WTC11 (cell line): ENCODE data around the gene KIRREL3. TPM values are rescaled to one million over a fixed set of nuclear protein-coding genes. Genes with fewer than 3 reads are reported as not detected.

Experiments used
- ATAC-seq: fragments of 200-7000 bp; cut with Tn5 transposase; 2 replicates; pipeline ENCODE4 v1.10.0; 2021; ENCODE audit warnings: mild to moderate bottlenecking, moderate library complexity
- CTCF ChIA-PET: fragments of 300-600 bp; sonication (Branson Sonifier 250); formaldehyde crosslinking; loops from one replicate; lab custom pipeline; 2021; ENCODE audit warnings: antibody characterized with exemption; lab: Charles Lee
- POLR2A ChIA-PET: fragments of 350-600 bp; sonication (Branson Sonifier 250); formaldehyde crosslinking; loops from one replicate; lab custom pipeline; 2021; ENCODE audit warnings: antibody characterized with exemption; lab: Charles Lee
- DNase-seq: peaks from one replicate; pipeline ENCODE4 v3.0.0; 2021; ENCODE audit warnings: low spot score
- H3K27ac Mint-ChIP-seq: 2 replicates; pipeline ENCODE4 v1.8.0; 2021; ENCODE audit warnings: mixed read lengths
- H3K27me3 Mint-ChIP-seq: 2 replicates; pipeline ENCODE4 v1.8.0; 2021; ENCODE audit warnings: low read depth, mild to moderate bottlenecking, moderate library complexity, mixed read lengths
- H3K36me3 Mint-ChIP-seq: 2 replicates; pipeline ENCODE4 v1.8.0; 2021; ENCODE audit warnings: mixed read lengths
- H3K4me1 Mint-ChIP-seq: 2 replicates; pipeline ENCODE4 v1.8.0; 2022; ENCODE audit warnings: mixed read lengths
- H3K4me3 Mint-ChIP-seq: 2 replicates; pipeline ENCODE4 v1.8.0; 2021; ENCODE audit warnings: mild to moderate bottlenecking, moderate library complexity, mixed read lengths
- H3K9me3 Mint-ChIP-seq: 2 replicates; pipeline ENCODE4 v1.8.0; 2021; ENCODE audit warnings: mixed read lengths
- ATF1 ChIP-seq: sonication (generic); formaldehyde crosslinking; IDR thresholded peaks from 2 replicates; pipeline ENCODE4 v1.8.1; 2023; ENCODE audit warnings: mild to moderate bottlenecking, moderate library complexity, missing genetic modification reagents
- ERG ChIP-seq: fragments of 250-450 bp; sonication (Bioruptor Pico); IDR thresholded peaks from 2 replicates; pipeline ENCODE4 v1.8.0; 2021; ENCODE audit warnings: mild to moderate bottlenecking
- GRHL2 ChIP-seq: fragments of 250-450 bp; sonication (Bioruptor Pico); IDR thresholded peaks from 2 replicates; pipeline ENCODE4 v1.8.0; 2022; ENCODE audit warnings: mild to moderate bottlenecking, moderate library complexity; ENCODE audit not compliant: insufficient replicate concordance, severe bottlenecking
- JUN ChIP-seq: sonication (generic); formaldehyde crosslinking; IDR thresholded peaks from 2 replicates; pipeline ENCODE4 v1.8.0; 2023; ENCODE audit warnings: mild to moderate bottlenecking, missing genetic modification reagents
- KAT7 ChIP-seq: sonication (generic); formaldehyde crosslinking; IDR thresholded peaks from 2 replicates; pipeline ENCODE4 v1.8.1; 2023; ENCODE audit warnings: missing genetic modification reagents, mild to moderate bottlenecking, borderline replicate concordance
- NR1H2 ChIP-seq: sonication (generic); formaldehyde crosslinking; IDR thresholded peaks from 2 replicates; pipeline ENCODE4 v1.9.0; 2021; ENCODE audit warnings: mild to moderate bottlenecking, moderate library complexity, missing genetic modification reagents
- ZNF138 ChIP-seq: sonication (generic); formaldehyde crosslinking; conservative IDR thresholded peaks from 2 replicates; pipeline ENCODE4 v1.8.1; 2022; ENCODE audit warnings: mild to moderate bottlenecking, moderate library complexity, missing genetic modification reagents
- ZNF396 ChIP-seq: fragments of 250-450 bp; sonication (Bioruptor Pico); IDR thresholded peaks from 2 replicates; pipeline ENCODE4 v1.8.0; 2021; ENCODE audit warnings: mild to moderate bottlenecking, moderate library complexity, borderline replicate concordance
- ZNF425 ChIP-seq: fragments of 250-450 bp; sonication (Bioruptor Pico); conservative IDR thresholded peaks from 2 replicates; pipeline ENCODE4 v1.9.0; 2021; ENCODE audit warnings: mild to moderate bottlenecking
- ZNF532 ChIP-seq: fragments of 250-450 bp; sonication (Bioruptor Pico); IDR thresholded peaks from 2 replicates; pipeline ENCODE4 v1.9.0; 2021; ENCODE audit warnings: mild to moderate bottlenecking, borderline replicate concordance
- ZSCAN18 ChIP-seq: fragments of 250-450 bp; sonication (Bioruptor Pico); IDR thresholded peaks from 2 replicates; pipeline ENCODE4 v2.1.2; 2022; ENCODE audit warnings: mild to moderate bottlenecking, moderate library complexity
- total RNA-seq: library from RNA; stranded (reverse); gene quantifications from 3 replicates; pipeline ENCODE4 v1.2.3, GENCODE V29; 2021
- TF ChIP-seq, protein P1 (sequence below): fragments of 250-450 bp; sonication (Bioruptor Pico); IDR thresholded peaks from 2 replicates; pipeline ENCODE4 v1.9.0; 2021; ENCODE audit warnings: moderate library complexity, mild to moderate bottlenecking, inconsistent platforms, borderline replicate concordance

Gene KIRREL3
- total RNA-seq, 1 experiment from 2014 or later: 0.59 TPM

- no peak for DNase-seq
These were observed 365.6 kb downstream of the KIRREL3 start for GRCh38 chr11:126634963-126635362.

DNA sequence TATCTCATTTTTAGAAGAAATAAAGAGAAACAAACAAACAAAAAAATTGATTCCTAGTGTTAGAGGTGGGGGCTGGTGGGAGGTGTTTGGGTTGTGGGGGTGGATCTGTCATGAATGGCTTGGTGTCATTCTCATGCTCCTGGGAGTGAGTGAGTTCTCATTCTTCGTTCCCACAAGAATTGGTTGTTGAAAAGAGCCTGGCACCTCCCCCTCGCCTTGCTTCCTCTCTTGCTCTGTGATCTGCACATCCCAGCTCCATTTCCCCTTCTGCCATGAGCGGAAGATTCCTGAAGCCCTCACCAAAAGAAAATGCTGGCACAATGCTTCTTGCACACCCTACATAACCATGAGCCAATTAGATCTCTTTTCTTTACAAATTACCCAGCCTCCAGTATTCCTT, 367.2 kb downstream of the KIRREL3 start:
- ChIA-PET POLR2A (no interaction called here), CTCF (interaction anchor here (3.1 kb wide), 1 partner anchor 26 kb away, joined by 12 read pairs; no protein-coding TSS in a partner anchor)
- Mint-ChIP-seq H3K4me3 (no peak overlapping the region), H3K9me3 (no peaks in the 10 kb centered on the region), H3K27ac (no peak overlapping the region), H3K4me1 (peaks cover 70% of the 10 kb centered on the region), H3K27me3 (no peaks in the 10 kb centered on the region), H3K36me3 (no peaks in the 10 kb centered on the region)
- no peak for DNase-seq
- ATAC-seq: no peak
- TF ChIP-seq NR1H2 (CRISPR knock-in tag) (no peak), ZNF396 (CRISPR knock-in tag) (no peak), GRHL2 (no peak), ZNF138 (CRISPR knock-in tag) (no peak), JUN (CRISPR knock-in tag) (no peak), ERG (CRISPR knock-in tag) (no peak), ZNF425 (CRISPR knock-in tag) (no peak), ZSCAN18 (CRISPR knock-in tag) (no peak)
- TF ChIP-seq, protein P1, sequence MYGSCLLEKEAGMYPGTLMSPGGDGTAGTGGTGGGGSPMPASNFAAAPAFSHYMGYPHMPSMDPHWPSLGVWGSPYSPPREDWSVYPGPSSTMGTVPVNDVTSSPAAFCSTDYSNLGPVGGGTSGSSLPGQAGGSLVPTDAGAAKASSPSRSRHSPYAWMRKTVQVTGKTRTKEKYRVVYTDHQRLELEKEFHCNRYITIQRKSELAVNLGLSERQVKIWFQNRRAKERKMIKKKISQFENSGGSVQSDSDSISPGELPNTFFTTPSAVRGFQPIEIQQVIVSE (CRISPR knock-in tag): no peak

More at GRCh38 chr11:126634963-126635362, 365.6 kb downstream of the KIRREL3 start:
- no peaks in the 10 kb centered on the region for H3K36me3 Mint-ChIP-seq
- peak; percentile 13; the same call in 1 of the 2 replicates for ATAC-seq
- H3K4me3 Mint-ChIP-seq: no peak overlapping the region
- peaks cover 61% of the 10 kb centered on the region for H3K4me1 Mint-ChIP-seq
- H3K27ac Mint-ChIP-seq: no peak overlapping the region
- TF ChIP-seq ATF1 (CRISPR knock-in tag) (no peak), ZNF425 (CRISPR knock-in tag) (no peak), ZNF532 (no peak), KAT7 (no peak)
- H3K27me3 Mint-ChIP-seq: no peaks in the 10 kb centered on the region
- POLR2A ChIA-PET: no interaction called here
- no peaks in the 10 kb centered on the region for H3K9me3 Mint-ChIP-seq
- CTCF ChIA-PET: interaction anchor here (1.0 to 3.1 kb wide), 7 partner anchors 9 to 355 kb away, joined by 3 to 12 read pairs (median 3); no protein-coding TSS in a partner anchor
